Astrocyte of the spinal cord (primary cell): ENCODE results near the gene PIH1D1.

Experiments used
- DNase-seq: peaks from one replicate; pipeline ENCODE4 v3.0.0; 2011; ENCODE audit warnings: low read depth, low spot score
- H3K4me3 ChIP-seq: 2 replicates; pipeline ENCODE4 v1.5.1; 2011; ENCODE audit warnings: low read depth, mild to moderate bottlenecking, low read length, moderate library complexity
- CTCF ChIP-seq: IDR thresholded peaks from 2 replicates; pipeline ENCODE4 v1.5.1; 2012; ENCODE audit warnings: low read depth, mild to moderate bottlenecking, low read length, inconsistent platforms
- in situ Hi-C: cut with HindIII; loops from 2 replicates; pipeline ENCODE4 v1.10.0; 2017; ENCODE audit warnings: low sequenced_read_pairs

Gene PIH1D1

GRCh38 chr19:49441210-49441959 lies 10.2 kb downstream of the PIH1D1 start, which contains the start of gene SLC17A7:
Gene SLC17A7, minus strand, starts transcription at chr19:49441527. Its CDS starts 148 bp downstream, at chr19:49441379.
- no peak within 1 kb of the TSS for H3K4me3 ChIP-seq
- TF ChIP-seq CTCF = no peak
- in situ Hi-C loops = no loop called here
- no peak for DNase-seq

- TF ChIP-seq CTCF = no peak
- no peak for DNase-seq
- in situ Hi-C loops = no loop called here
- H3K4me3 ChIP-seq = no peak overlapping the region
Measured at GRCh38 chr19:49440439-49441209, 11.0 kb downstream of the PIH1D1 start.

- in situ Hi-C loops = no loop called here
- TF ChIP-seq CTCF = no peak
Measured at GRCh38 chr19:49439836-49440235, 11.8 kb downstream of the PIH1D1 start.

GRCh38 chr19:49438261-49438660 lies 13.4 kb downstream of the PIH1D1 start:
- no peak for TF ChIP-seq CTCF
- H3K4me3 ChIP-seq = no peak overlapping the region
- in situ Hi-C loops = no loop called here
- DNase-seq = no peak

More at GRCh38 chr19:49439836-49440235, 11.8 kb downstream of the PIH1D1 start:
- no peak for DNase-seq
- H3K4me3 ChIP-seq = no peak overlapping the region

- in situ Hi-C loops = no loop called here
- no peak overlapping the region for H3K4me3 ChIP-seq
- no peak for TF ChIP-seq CTCF
- DNase-seq = no peak
Measured at GRCh38 chr19:49437231-49437630, 14.4 kb downstream of the PIH1D1 start.

- no peak for DNase-seq
- TF ChIP-seq CTCF = no peak
- in situ Hi-C loops = no loop called here
- no peak overlapping the region for H3K4me3 ChIP-seq
Measured at GRCh38 chr19:49436381-49437017, 15.1 kb downstream of the PIH1D1 start.
